Activated naive CD8-positive, alpha-beta T cell treated with anti-CD3 and anti-CD28 coated beads, Interleukin-2, amount 50 U/mL, for 24 hours (primary cell): ENCODE results near the gene CA6.
A peak's percentile ranks its signal among the peaks of the same experiment; 100 is the strongest.

Experiments
- ATAC-seq: fragments of 150-1000 bp; cut with Tn5 transposase; one replicate; pipeline ENCODE4 v1.10.0; 2021
- DNase-seq: peaks from one replicate; pipeline ENCODE4 v3.0.0; 2021
- H3K27ac Mint-ChIP-seq: one replicate; pipeline ENCODE4 v1.8.0; 2021; ENCODE audit warnings: mild to moderate bottlenecking, mixed read lengths
- H3K27me3 Mint-ChIP-seq: one replicate; pipeline ENCODE4 v1.8.0; 2021; ENCODE audit warnings: mixed read lengths
- H3K36me3 Mint-ChIP-seq: one replicate; pipeline ENCODE4 v1.8.0; 2021; ENCODE audit warnings: low read depth, mixed read lengths
- H3K4me1 Mint-ChIP-seq: one replicate; pipeline ENCODE4 v1.8.0; 2021; ENCODE audit warnings: mixed read lengths
- H3K4me3 Mint-ChIP-seq: one replicate; pipeline ENCODE4 v1.8.0; 2021; ENCODE audit warnings: mild to moderate bottlenecking, moderate library complexity, mixed read lengths
- H3K9me3 Mint-ChIP-seq: one replicate; pipeline ENCODE4 v1.8.0; 2021; ENCODE audit warnings: mixed read lengths

CA6 gene

DNA sequence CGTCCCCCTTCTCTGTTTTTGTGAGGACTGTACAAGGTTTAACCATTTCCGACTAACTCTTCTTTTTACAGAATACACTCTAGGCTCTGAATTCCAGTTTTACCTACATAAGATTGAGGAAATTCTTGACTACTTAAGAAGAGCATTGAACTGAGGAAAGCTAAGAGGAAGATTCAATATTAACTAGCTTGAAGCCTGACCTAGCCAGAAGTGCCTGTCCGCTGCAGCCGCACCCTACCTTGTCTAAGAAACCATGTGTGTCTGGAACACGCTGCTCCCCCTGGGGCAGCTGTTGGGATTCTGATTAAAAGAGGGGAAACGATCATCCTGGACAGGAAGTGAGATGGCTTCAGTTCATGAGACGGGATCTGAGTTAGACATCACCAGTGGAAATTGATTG, 28.9 kb downstream of the CA6 start:
- H3K27ac Mint-ChIP-seq = no peak overlapping the region
- H3K36me3 Mint-ChIP-seq = peaks cover 2% of the 10 kb centered on the region
- H3K9me3 Mint-ChIP-seq = no peaks in the 10 kb centered on the region
- H3K27me3 Mint-ChIP-seq = no peaks in the 10 kb centered on the region
- H3K4me1 Mint-ChIP-seq = peaks cover 47% of the 10 kb centered on the region
- ATAC-seq (no peak), DNase-seq (no peak)
- no peak overlapping the region for H3K4me3 Mint-ChIP-seq

DNA sequence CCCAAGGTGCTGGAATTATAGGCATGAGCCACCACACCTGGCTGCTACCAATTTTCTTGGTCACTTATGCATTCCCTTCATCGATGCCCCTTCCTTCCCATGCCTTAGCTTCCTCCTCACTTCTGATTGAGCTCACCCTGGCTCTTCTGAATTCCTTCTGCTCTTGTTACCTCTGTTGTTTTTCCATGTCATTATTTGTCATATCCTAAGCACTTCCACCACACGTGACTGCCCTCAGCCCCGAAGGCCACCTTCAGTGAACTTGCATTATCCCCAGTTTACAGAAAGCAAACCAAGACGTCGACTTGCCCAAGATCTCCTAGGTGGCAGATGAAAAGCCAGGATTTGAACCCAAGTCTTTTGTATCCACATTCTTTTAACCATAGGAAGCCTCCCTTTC, 30.7 kb downstream of the CA6 start:
- Mint-ChIP-seq H3K36me3 (peaks cover 2% of the 10 kb centered on the region), H3K9me3 (no peaks in the 10 kb centered on the region), H3K4me1 (peaks cover 37% of the 10 kb centered on the region), H3K27ac (no peak overlapping the region), H3K27me3 (no peaks in the 10 kb centered on the region), H3K4me3 (no peak overlapping the region)
- ATAC-seq (no peak), DNase-seq (no peak)

- H3K4me1 Mint-ChIP-seq = peaks cover 30% of the 10 kb centered on the region
- no peaks in the 10 kb centered on the region for H3K27me3 Mint-ChIP-seq
- H3K27ac Mint-ChIP-seq = no peak overlapping the region
Measured at GRCh38 chr1:8976896-8977450, 31.3 kb downstream of the CA6 start.

DNA sequence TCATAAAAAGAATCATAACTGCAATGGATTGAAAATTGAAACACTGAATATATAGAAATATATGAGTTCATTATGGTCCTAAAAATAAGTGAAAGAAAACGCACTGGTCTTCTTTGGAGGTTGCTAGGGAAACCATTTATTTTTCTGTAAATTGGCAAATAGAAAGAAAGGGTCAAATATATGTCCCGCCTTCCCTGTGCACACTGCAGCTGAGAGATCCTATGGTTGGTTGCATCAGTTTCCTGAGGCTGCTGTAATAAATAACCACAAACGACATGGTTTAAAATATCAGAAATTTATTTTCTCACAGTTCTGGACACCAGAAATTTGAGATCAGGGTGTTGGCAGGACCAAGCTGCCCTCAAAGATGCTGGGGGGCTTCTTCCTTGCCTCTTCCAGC, 35.0 kb downstream of the CA6 start:
- Mint-ChIP-seq H3K9me3 (no peaks in the 10 kb centered on the region), H3K4me3 (no peak overlapping the region), H3K27ac (no peak overlapping the region), H3K36me3 (no peaks in the 10 kb centered on the region), H3K27me3 (peaks cover 2% of the 10 kb centered on the region), H3K4me1 (peaks cover 25% of the 10 kb centered on the region)
- DNase-seq (no peak), ATAC-seq (no peak)

More at GRCh38 chr1:8976896-8977450, 31.3 kb downstream of the CA6 start:
- Mint-ChIP-seq H3K9me3 (no peaks in the 10 kb centered on the region), H3K36me3 (peaks cover 2% of the 10 kb centered on the region), H3K4me3 (no peak overlapping the region)
- no peak for DNase-seq
- ATAC-seq = peak; percentile 24

DNA sequence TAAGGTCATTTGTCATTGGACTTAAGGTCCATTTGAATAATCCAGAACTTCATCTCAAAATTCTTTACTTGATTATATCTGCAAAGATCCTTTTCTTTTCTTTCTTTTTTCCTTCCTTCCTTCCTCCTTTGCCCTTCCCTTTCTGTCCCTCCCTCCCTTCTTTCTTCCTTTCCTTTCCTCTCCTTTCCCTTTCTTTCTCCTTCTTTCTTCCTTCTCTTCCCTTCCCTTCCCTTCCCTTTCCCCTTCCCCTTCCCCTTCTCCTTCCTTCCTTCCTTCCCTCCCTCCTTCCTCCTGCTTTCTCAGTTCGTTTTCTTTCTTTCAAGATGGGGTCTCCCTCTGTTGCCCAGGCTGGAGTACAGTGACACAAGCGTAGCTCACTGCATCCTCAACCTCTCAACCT, 35.5 kb downstream of the CA6 start:
- H3K27me3 Mint-ChIP-seq = peaks cover 2% of the 10 kb centered on the region
- H3K36me3 Mint-ChIP-seq = no peaks in the 10 kb centered on the region
- no peak overlapping the region for H3K4me3 Mint-ChIP-seq
- H3K9me3 Mint-ChIP-seq = no peaks in the 10 kb centered on the region
- no peak overlapping the region for H3K27ac Mint-ChIP-seq
- peaks cover 27% of the 10 kb centered on the region for H3K4me1 Mint-ChIP-seq
- DNase-seq (no peak), ATAC-seq (no peak)

- peak overlapping the region; percentile 11 for H3K4me3 Mint-ChIP-seq
- ATAC-seq (no peak), DNase-seq (no peak)
- H3K9me3 Mint-ChIP-seq = no peaks in the 10 kb centered on the region
- H3K27ac Mint-ChIP-seq = peak overlapping the region; percentile 64
- no peaks in the 10 kb centered on the region for H3K36me3 Mint-ChIP-seq
- H3K4me1 Mint-ChIP-seq = peaks cover 34% of the 10 kb centered on the region
- H3K27me3 Mint-ChIP-seq = peaks cover 2% of the 10 kb centered on the region
Measured at GRCh38 chr1:8984203-8984602, 38.5 kb downstream of the CA6 start.

- no peak overlapping the region for H3K4me3 Mint-ChIP-seq
- peaks cover 40% of the 10 kb centered on the region for H3K4me1 Mint-ChIP-seq
- ATAC-seq (no peak), DNase-seq (no peak)
- no peaks in the 10 kb centered on the region for H3K36me3 Mint-ChIP-seq
- H3K9me3 Mint-ChIP-seq = no peaks in the 10 kb centered on the region
- H3K27me3 Mint-ChIP-seq = peaks cover 2% of the 10 kb centered on the region
- H3K27ac Mint-ChIP-seq = no peak overlapping the region
Measured at GRCh38 chr1:8984990-8985389, 39.3 kb downstream of the CA6 start.

DNA sequence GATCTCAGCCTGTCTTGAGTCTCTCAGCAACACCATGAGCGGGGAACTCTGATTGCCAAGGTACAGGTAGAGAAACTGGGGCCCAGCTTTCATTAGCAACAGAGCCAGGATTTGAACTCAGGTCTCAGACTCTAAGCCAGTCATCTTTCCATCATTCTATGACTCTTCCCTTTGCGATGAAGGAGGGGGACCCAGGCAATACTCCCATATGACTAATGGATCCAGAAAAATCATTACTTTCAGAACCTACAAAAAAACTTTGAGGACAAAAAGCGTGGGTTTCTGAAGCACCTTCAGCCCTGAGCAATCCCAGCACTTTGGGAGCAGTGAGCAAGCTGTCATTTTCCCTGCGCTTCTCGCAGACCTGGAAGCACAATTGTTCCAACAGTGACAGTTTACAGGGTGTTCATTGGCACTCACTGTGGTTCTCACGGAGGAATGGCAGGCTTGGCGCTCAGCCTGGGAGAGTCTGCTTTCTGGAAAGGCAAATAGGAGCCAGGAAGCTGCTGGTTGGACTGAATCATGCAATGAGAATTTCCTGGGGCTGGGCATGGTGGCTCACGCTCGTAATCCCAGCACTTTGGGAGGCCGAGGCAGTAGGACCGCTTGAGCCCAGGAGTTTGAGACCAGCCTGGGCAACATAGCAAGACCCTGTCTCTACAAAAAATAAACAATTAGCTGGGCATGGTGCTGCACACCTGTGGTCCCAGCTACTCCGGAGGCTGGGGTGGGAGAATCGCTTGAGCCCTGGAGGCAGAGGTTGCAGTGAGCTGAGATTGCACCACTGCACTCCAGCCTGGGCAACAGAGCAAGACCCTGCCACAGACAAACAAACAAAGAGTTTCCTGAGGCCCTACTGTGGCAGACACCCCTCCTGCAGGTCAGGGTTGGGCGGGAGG, 40.5 kb downstream of the CA6 start:
- ATAC-seq (no peak), DNase-seq (no peak)
- Mint-ChIP-seq H3K9me3 (no peaks in the 10 kb centered on the region), H3K27me3 (peaks cover 2% of the 10 kb centered on the region), H3K36me3 (no peaks in the 10 kb centered on the region), H3K4me3 (peak overlapping the region; percentile 14), H3K4me1 (peaks cover 40% of the 10 kb centered on the region), H3K27ac (peak overlapping the region; percentile 82)

DNA sequence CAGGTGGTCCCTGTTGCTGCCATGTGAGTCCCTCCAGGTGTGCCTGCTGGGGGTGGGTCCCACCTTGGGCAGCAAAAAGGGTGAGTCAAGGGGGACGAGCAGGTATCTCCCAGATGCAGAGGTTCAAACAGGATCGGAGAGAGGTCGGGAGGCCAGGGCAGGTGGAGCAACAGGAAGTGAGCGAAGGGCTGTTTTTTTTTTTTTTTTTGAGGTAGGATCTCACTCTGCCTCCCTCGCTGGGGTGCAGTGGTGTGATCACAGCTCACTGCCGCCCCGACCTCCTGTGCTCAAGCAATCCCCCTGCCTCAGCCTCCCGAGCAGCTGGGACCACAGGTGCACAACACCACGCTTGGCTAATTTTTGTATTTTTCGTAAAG, 41.1 kb downstream of the CA6 start:
- Mint-ChIP-seq H3K4me3 (peak overlapping the region; percentile 14), H3K27me3 (peaks cover 2% of the 10 kb centered on the region), H3K36me3 (no peaks in the 10 kb centered on the region), H3K9me3 (no peaks in the 10 kb centered on the region), H3K27ac (peak overlapping the region; percentile 82), H3K4me1 (peaks cover 40% of the 10 kb centered on the region)
- DNase-seq (no peak), ATAC-seq (no peak)

- Mint-ChIP-seq H3K27me3 (peaks cover 2% of the 10 kb centered on the region), H3K4me1 (peaks cover 42% of the 10 kb centered on the region), H3K27ac (peak overlapping the region; percentile 70), H3K4me3 (peak overlapping the region; percentile 4), H3K36me3 (no peaks in the 10 kb centered on the region), H3K9me3 (no peaks in the 10 kb centered on the region)
- ATAC-seq (peak; percentile 59), DNase-seq (peak; percentile 85)
Measured at GRCh38 chr1:8987881-8988617, 42.4 kb downstream of the CA6 start.

DNA sequence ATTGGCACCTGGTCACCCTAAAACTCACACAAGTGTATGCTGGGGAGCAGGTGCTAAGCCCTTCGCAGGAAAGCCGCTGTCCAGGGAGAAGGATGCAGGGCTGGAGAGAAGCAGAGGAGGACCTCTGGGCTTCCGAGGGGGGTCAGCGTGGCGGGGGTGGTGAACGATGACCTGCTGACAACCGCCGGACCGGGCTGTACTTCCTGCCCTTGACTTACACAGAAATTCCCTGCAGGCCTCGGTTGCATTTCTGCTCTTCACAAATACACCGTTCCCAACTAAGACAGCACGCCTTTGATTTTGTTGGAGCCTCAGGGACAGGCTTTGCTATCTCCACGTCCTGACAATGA, 42.9 kb downstream of the CA6 start:
- H3K27ac Mint-ChIP-seq = no peak overlapping the region
- peaks cover 36% of the 10 kb centered on the region for H3K4me1 Mint-ChIP-seq
- H3K27me3 Mint-ChIP-seq = peaks cover 2% of the 10 kb centered on the region
- ATAC-seq (no peak), DNase-seq (no peak)
- H3K9me3 Mint-ChIP-seq = no peaks in the 10 kb centered on the region
- no peaks in the 10 kb centered on the region for H3K36me3 Mint-ChIP-seq
- H3K4me3 Mint-ChIP-seq = no peak overlapping the region

DNA sequence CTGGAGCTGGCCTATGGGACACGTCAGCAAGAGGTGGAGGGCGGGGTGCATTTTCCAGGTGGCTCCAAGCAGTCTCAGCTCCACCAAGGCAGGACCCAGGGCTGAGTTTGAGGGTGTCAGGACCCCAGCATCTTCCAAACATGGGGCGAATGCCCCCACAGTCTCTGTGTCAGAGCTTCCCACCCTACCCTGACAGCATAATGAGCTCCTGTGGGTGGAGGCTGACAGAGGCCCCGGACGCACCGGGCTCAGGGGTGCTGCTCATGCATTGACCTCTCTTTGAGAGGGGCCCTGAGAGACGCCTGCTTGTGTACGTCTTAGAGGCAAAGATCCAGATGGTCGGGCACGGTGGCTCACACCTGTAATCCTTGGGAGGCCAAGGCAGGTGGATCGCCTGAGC, 43.4 kb downstream of the CA6 start:
- Mint-ChIP-seq H3K4me3 (no peak overlapping the region), H3K27ac (no peak overlapping the region), H3K4me1 (peaks cover 32% of the 10 kb centered on the region), H3K27me3 (peaks cover 2% of the 10 kb centered on the region), H3K36me3 (no peaks in the 10 kb centered on the region), H3K9me3 (no peaks in the 10 kb centered on the region)
- ATAC-seq (no peak), DNase-seq (no peak)

- ATAC-seq = peak; percentile 55
- no peaks in the 10 kb centered on the region for H3K36me3 Mint-ChIP-seq
Measured at GRCh38 chr1:8989821-8990220, 44.2 kb downstream of the CA6 start.

DNA sequence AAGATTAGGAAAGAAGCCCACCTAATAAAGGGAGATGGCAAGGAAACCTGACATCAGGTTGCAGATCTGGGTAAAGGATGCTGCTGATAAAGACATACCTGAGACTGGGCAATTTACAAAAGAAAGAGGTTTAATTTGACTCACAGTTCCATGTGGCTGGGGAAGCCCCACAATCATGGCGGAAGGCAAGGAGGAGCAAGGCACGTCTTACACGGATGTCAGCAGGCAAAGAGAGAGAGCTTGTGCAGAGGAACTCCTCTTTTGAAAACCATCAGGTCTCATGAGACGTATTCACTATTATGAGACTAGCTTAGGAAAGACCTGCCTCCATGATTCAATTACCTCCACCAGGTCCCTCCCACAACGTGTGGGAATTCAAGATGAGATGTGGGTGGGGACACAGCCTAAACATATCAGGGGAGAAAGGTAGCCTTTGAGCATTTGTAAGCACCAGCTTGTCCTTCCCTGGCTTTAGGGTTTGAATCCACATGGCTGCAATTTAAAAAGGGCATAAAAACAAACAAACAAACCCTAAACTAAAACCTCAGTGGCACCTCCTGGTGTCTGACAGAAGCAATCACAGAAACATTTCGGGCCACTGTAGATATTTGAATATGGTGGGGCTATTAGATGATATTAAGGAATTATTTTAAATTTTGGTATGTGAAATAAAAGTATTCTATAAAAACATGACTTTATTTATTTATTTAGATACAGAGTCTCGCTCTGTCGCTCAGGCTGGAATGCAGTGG, 47.4 kb downstream of the CA6 start:
- Mint-ChIP-seq H3K9me3 (no peaks in the 10 kb centered on the region), H3K27ac (no peak overlapping the region), H3K4me3 (no peak overlapping the region), H3K27me3 (no peaks in the 10 kb centered on the region), H3K36me3 (no peaks in the 10 kb centered on the region), H3K4me1 (peaks cover 10% of the 10 kb centered on the region)
- DNase-seq (no peak), ATAC-seq (no peak)

More at GRCh38 chr1:8989821-8990220, 44.2 kb downstream of the CA6 start:
- H3K4me3 Mint-ChIP-seq = no peak overlapping the region
- H3K27ac Mint-ChIP-seq = peak overlapping the region; percentile 47
- H3K9me3 Mint-ChIP-seq = no peaks in the 10 kb centered on the region
- H3K27me3 Mint-ChIP-seq = no peaks in the 10 kb centered on the region
- H3K4me1 Mint-ChIP-seq = peaks cover 29% of the 10 kb centered on the region
- DNase-seq = no peak
